ENCODE data around the gene ACER3. TPM values are rescaled to one million over a fixed set of nuclear protein-coding genes. Genes with fewer than 3 reads are reported as not detected.
"Not testable (repeated sequence)": the region's sequence is repeated elsewhere in the genome, so short reads cannot be mapped to it uniquely, and the experiment has no call there.

Gene ACER3
- total RNA-seq, 1 donor from 2014 or later, result 13.3 TPM

- intact Hi-C loops (cut with micrococcal nuclease), result no loop called here
Measured at GRCh38 chr11:76836613-76837291, 24.0 kb upstream of the ACER3 start.

DNA sequence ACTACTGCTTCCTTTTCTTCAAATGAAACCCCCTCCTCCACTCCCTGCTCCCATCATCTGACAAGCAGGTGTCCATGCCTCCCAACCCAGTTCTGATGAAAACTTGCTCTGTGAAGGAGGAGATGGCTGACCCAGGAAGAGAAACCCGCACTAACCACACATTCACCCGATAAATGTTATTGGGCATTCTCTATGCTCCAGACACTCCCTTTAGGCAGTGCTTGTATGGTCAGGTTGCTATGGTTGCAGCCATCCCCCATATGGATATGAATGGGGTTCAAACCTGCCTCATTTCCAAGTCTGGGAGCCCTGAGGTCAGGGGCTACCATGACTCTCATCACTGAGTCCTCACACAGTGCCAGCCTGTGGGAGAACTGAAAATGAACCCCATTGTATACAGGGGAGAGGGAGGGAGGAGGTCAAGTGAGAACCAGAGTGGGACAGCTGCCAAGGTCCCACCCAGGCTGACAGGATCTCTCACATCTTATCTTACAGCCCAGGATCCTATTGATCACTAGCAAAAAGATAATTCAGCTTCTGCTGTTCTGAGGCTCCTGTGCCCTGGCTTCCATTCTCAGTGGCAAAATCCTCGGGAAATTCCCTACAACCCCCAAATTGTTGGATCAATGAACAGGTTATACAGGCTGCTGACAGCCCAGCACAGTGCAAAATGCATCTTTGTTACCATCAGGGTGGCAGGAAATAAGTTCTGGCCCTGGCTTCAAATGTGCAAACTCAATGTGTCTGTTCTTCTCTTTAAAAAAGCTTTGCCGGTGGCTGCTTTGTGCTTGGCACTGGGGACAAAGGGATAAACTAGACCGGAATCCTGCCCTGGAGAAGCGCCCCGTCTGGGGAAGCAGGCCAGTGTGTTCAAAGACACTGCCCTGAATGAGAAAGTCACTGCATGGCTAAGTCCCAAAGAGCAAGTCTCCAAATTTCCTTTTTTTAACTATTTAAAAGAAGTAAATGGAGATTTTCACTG, 22.7 kb upstream of the ACER3 start:
- intact Hi-C loops (cut with micrococcal nuclease), result no loop called here

DNA sequence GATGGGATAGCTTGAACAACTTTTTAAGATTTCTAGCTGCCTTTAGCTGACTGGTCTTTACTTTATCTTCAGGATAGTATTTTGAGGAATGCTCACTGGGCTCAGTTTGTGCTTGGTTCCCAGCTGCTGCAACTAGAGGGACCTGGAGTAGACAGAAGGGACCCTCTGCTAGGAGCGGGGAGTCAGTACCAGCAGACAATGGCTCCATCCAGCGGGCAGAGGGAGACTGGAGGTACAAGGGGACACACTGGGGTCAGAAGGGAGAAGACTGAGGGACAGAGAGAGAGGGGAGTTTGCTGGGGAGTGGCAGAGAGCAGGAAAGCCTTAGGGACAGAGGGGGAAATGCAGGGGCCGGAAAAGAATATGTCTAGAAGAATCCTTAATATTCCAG, 22.0 kb upstream of the ACER3 start:
- intact Hi-C loops (cut with micrococcal nuclease), result no loop called here

DNA sequence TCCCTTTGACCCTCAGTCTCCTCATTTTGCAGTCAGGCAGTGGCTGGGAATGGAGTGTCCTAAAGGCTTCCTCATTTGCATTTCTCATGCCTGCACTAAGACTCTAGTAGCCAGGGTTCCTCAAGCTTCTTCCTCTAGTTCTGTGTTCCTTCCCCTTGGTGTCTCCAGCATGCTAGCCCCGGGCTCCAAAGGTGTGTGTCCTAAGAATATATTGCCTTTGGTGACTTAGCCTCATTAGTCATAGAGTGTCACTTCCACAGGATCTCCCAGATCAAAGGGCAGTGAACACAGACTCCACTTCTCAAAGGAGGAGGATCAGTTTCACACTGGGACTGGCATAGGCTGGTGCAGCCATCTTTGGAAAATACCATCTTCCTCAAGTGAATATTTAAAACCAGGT, 21.4 kb upstream of the ACER3 start:
- intact Hi-C loops (cut with micrococcal nuclease), result no loop called here

DNA sequence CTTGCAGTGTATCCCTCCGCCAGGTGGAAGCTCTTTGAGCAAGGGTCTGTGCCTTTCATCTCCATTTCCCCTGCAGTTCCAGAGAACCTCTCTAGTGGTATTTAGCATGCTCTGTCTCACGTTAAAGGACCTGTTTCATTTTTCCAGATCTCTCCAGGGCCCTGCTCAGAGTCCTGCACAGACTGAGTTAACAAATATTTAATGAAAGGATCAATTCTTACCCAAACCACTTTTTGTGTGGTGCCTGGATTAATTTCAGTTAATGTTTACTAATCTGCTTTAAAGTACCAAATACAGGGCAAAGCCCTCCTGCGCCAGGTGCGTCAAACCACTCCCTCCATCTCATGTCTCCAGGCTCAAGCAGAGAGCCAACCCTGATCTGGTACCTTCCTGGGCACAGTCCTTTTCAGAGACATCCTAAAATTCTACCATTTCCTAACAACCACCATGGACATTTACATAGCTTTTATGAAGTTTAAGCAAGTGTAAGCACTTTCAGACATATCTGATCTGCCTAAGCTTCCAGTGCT, 18.7 kb upstream of the ACER3 start:
- intact Hi-C loops (cut with micrococcal nuclease), result no loop called here

DNA sequence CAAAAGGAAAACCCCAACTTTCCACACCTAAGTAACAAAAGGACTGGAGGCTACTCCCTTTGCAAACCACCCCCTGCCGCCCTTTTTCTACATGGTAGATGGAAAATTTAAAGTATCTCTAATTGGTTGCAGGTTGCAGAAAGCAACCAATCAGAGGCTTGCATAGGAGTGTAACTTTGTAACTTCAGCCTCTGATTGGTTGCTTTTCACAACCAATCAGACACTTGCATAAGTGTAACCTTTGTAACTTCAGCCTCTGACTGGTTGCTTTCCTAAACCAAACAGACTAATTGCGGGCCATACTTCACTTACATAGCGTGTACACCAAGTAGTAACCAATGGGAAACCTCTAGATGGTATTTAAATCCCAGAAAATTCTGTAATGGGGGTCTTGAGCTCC, 16.8 kb upstream of the ACER3 start:
- intact Hi-C loops (cut with micrococcal nuclease), result no loop called here

- intact Hi-C loops (cut with micrococcal nuclease), result no loop called here
Measured at GRCh38 chr11:76844511-76844910, 16.2 kb upstream of the ACER3 start.

DNA sequence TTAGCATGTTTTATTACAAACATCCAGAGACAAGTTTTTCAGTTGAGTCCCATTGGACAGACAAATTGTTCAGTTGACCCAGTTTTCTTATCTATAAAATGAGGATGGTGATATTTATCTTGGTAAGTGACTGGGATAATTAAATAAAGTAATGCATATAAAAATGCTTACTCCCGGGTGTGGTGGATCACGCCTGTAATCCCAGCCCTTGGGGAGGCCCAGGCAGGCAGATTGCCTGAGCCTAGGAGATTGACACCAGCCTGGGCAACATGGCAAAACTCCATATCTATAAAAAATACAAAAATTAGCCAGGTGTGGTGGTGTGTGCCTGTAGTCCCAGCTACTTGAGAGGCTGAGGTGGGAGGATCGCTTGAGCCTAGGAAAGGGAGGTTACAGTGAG, 15.6 kb upstream of the ACER3 start:
- intact Hi-C loops (cut with micrococcal nuclease), result no loop called here

- intact Hi-C loops (cut with micrococcal nuclease), result no loop called here
Measured at GRCh38 chr11:76846441-76846840, 14.3 kb upstream of the ACER3 start.

DNA sequence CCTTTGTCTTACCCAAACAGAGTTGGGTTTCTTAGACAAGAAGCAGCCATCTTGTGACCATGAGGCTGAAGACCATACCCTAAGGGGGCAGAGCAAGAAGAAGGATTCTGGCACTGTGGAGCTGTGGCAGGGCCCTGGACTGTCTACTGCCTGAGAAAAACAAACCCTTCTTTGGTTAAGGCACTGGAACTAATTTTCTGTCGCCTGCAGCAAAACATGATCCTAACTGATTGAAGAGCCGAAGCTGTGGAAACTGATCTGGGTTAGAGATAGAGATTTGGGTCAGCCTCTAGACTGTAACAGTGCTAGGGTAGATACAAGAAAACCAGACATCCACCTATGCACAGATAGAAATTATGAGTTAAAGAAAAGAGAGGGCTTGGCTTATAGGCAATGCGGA, 11.3 kb upstream of the ACER3 start:
- intact Hi-C loops (cut with micrococcal nuclease), result no loop called here

DNA sequence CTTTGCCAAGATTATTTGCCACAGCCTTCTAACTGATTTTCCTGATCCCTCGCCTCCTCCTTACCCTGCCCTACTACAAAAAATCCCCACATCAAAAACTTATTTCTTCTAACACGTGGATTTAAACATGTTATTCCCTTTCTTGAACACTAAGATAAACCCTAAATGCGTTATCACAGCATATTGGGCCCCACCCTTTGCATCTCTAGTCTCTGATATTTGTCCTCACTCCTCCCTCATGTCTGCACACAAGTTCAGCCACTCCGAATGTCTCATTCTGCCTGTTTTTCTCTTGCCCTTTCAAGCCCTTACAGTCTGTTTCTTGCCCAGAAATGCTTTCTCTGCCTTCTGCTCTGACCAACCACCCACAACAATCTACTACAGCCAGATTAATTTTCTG, 10.6 kb upstream of the ACER3 start:
- intact Hi-C loops (cut with micrococcal nuclease), result no loop called here

DNA sequence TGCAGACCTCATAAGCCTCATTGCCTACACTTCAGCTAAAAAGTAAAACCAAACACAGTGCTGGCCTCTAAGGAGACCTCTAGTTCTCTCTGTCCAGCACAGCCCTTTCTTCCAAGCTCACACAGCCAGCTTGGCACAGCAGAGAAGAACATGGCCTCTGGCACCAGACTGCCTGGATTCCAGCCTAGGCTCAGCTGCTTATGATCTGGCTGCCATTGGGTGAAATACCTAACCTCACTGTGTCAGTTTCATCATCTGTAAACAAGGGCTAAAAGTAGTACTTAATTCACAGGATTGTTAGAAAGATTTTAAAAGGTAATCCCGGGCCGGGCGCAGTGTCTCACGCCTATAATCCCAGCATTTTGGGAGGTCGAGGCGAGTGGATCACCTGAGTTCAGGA, 9.9 kb upstream of the ACER3 start:
- intact Hi-C loops (cut with micrococcal nuclease), result no loop called here

DNA sequence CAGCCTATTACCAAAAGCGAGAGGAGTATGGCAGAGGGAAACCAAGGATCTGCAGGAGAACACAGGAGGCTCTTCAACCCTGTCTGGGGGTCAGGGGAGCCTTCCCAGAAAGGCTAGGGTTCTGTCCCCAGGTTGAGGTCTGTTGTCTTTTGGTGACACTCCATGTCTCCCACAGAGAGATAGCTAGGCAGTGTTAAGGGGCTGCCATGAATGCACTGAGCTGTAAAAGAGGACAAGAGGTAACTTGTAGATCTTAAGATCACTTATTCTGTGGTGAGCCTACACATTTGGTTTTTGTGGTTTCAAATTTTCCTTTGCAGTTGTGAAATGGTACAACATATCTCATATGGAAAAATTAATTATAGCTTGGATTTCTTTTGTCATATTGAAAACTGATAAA, 6.0 kb upstream of the ACER3 start:
- intact Hi-C loops (cut with micrococcal nuclease), result no loop called here

- intact Hi-C loops (cut with micrococcal nuclease), result not testable (repeated sequence)
Measured at GRCh38 chr11:76855670-76856069, 5.0 kb upstream of the ACER3 start.

GRCh38 chr11:76856106-76856505, 4.6 kb upstream of the ACER3 start:
- intact Hi-C loops (cut with micrococcal nuclease), result no loop called here

DNA sequence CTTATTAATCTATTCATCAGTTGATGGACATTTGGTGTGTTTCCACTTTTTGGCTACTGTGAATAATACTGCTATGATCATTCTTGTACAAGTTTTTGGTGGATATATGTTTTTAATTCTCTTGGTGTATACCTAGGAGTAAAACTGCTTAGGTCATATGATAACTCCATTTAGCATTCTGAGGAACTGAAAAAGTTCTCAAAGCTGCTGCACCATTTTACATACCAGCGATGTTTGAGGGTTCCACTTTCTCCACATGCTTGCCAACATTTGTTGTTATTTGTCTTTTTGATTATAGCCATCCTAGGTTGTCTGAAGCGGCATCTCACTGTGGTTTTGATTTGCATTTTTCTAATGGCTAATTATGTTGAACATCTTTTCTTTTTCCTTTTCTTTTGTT, 4.1 kb upstream of the ACER3 start:
- intact Hi-C loops (cut with micrococcal nuclease), result no loop called here

GRCh38 chr11:76857781-76858410, 2.8 kb upstream of the ACER3 start:
- intact Hi-C loops (cut with micrococcal nuclease), result no loop called here

- intact Hi-C loops (cut with micrococcal nuclease), result loop anchor here (1.0 to 5.0 kb wide), 7 partner anchors 49 to 961 kb away; partner anchors contain the start of genes AAMDC, CAPN5, GVQW3 and RSF1
Measured at GRCh38 chr11:76859708-76860227, 950 bp upstream of the ACER3 start.

DNA sequence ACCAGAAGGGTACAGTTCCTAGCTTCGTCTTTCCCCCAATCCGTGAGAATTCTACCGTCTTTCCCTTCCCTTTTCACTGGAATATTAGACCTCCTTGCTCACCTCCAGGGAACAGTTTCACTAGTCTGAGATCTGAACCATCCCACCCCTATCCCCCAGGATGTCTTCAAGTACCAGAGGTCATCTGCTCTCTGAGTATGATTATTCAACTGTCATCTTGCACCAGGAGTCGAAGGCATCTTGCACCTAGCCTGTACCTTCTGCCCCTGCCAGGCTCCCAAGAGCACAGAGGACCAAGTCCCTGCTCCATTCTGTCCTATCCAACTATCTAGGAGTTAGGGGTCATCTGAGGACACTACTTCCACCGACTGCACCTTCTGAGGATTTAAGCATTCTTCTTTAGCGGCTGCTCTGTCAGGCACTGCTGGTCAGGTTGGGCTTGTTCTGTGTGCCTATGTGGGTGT, 804 bp downstream of the ACER3 start:
- intact Hi-C loops (cut with micrococcal nuclease), result loop anchor here (1.0 to 5.0 kb wide), 4 partner anchors 58 to 959 kb away; partner anchors contain the start of genes AAMDC, CAPN5, GVQW3 and RSF1

GRCh38 chr11:76862794-76863193, 2.1 kb downstream of the ACER3 start:
- intact Hi-C loops (cut with micrococcal nuclease), result loop anchor here (5.0 kb wide), 2 partner anchors 205 to 480 kb away; partner anchors contain the start of genes CAPN5, GVQW3 and THAP12

GRCh38 chr11:76863196-76863777, 2.6 kb downstream of the ACER3 start:
- intact Hi-C loops (cut with micrococcal nuclease), result loop anchor here (5.0 kb wide), 2 partner anchors 204 to 481 kb away; partner anchors contain the start of genes CAPN5, GVQW3 and THAP12

Measured in T-helper 1 cell treated with Interleukin-12 subunit alpha and Interleukin-12 subunit beta and Interleukin-4 antibody, amounts not matched to agents 30 ng/mL and 1 ng/mL, for 36 hours (primary cell).